Trophoblast cell (in vitro differentiated cells and primary cell): Measurements from ENCODE around the gene TRIM34.
"Not testable (repeated sequence)": the region's sequence is repeated elsewhere in the genome, so short reads cannot be mapped to it uniquely, and the experiment has no call there.

Experiments
- DNase-seq, 2 donors: peaks; one replicate each; pipeline ENCODE4 v3.0.0-alpha.2; 2016
- H2AFZ ChIP-seq: 2 replicates; pipeline ENCODE4 v1.6.1; 2013; ENCODE audit warnings: low read length, moderate library complexity, mild to moderate bottlenecking; ENCODE audit not compliant: insufficient read depth, poor library complexity
- H2AK5ac ChIP-seq: 2 replicates; pipeline ENCODE4 v1.6.1; 2013; ENCODE audit warnings: mild to moderate bottlenecking, low read length
- H2BK120ac ChIP-seq: 2 replicates; pipeline ENCODE4 v1.6.1; 2013; ENCODE audit warnings: low read length, mild to moderate bottlenecking, moderate library complexity; ENCODE audit not compliant: insufficient read depth, poor library complexity
- H2BK12ac ChIP-seq: 2 replicates; pipeline ENCODE4 v1.6.1; 2013; ENCODE audit warnings: mild to moderate bottlenecking, low read length, moderate library complexity
- H2BK5ac ChIP-seq: 2 replicates; pipeline ENCODE4 v1.6.1; 2013; ENCODE audit warnings: low read length, low read depth, moderate library complexity, mild to moderate bottlenecking; ENCODE audit not compliant: poor library complexity
- H3K14ac ChIP-seq: 2 replicates; pipeline ENCODE4 v1.6.1; 2013; ENCODE audit warnings: mild to moderate bottlenecking, low read length
- H3K18ac ChIP-seq: 2 replicates; pipeline ENCODE4 v1.6.1; 2013; ENCODE audit warnings: mild to moderate bottlenecking, low read length
- H3K23ac ChIP-seq: 2 replicates; pipeline ENCODE4 v1.6.1; 2013; ENCODE audit warnings: low read length
- H3K27ac ChIP-seq: 2 replicates; pipeline ENCODE4 v1.5.1; 2013; ENCODE audit warnings: low read depth, mild to moderate bottlenecking, inconsistent platforms, low read length, moderate library complexity
- H3K27me3 ChIP-seq: 2 replicates; pipeline ENCODE4 v1.6.1; 2013; ENCODE audit warnings: inconsistent platforms, mild to moderate bottlenecking, low read length, moderate library complexity; ENCODE audit not compliant: insufficient read depth
- H3K36me3 ChIP-seq, 2 experiments: 1 replicate in 1 of 2; 2 replicates in 1 of 2; pipeline ENCODE4 v1.6.1; 2013; ENCODE audit warnings: low read length in 2 of 2, mild to moderate bottlenecking in 2 of 2, moderate library complexity in 1 of 2; ENCODE audit not compliant: insufficient read depth in 2 of 2, control insufficient read depth in 1 of 2
- H3K4ac ChIP-seq: 2 replicates; pipeline ENCODE4 v1.6.1; 2013; ENCODE audit warnings: low read depth, mild to moderate bottlenecking, low read length, moderate library complexity
- H3K4me1 ChIP-seq, 2 experiments: 1 replicate in 1 of 2; 2 replicates in 1 of 2; pipeline ENCODE4 v1.6.1; 2013; ENCODE audit warnings: low read length in 2 of 2, mild to moderate bottlenecking in 2 of 2, moderate library complexity in 1 of 2; ENCODE audit not compliant: insufficient read depth in 2 of 2, control insufficient read depth in 1 of 2
- H3K4me2 ChIP-seq: 2 replicates; pipeline ENCODE4 v1.6.1; 2013; ENCODE audit warnings: inconsistent platforms, mild to moderate bottlenecking, low read length, moderate library complexity
- H3K4me3 ChIP-seq: 2 replicates; pipeline ENCODE4 v1.5.1; 2013; ENCODE audit warnings: mild to moderate bottlenecking, low read depth, low read length, inconsistent platforms
- H3K79me1 ChIP-seq: one replicate; pipeline ENCODE4 v1.6.1; 2013; ENCODE audit warnings: low read length
- H3K79me2 ChIP-seq: 2 replicates; pipeline ENCODE4 v1.6.1; 2013; ENCODE audit warnings: low read length, mild to moderate bottlenecking; ENCODE audit not compliant: control insufficient read depth, insufficient read depth, poor library complexity
- H3K9ac ChIP-seq: 2 replicates; pipeline ENCODE4 v1.6.1; 2013; ENCODE audit warnings: mild to moderate bottlenecking, low read length
- H3K9me3 ChIP-seq: 2 replicates; pipeline ENCODE4 v1.6.1; 2013; ENCODE audit warnings: low read depth, mild to moderate bottlenecking, control low read depth, inconsistent platforms, low read length; ENCODE audit not compliant: insufficient read depth
- H4K12ac ChIP-seq: 2 replicates; pipeline ENCODE4 v1.6.1; 2013; ENCODE audit warnings: low read depth, mild to moderate bottlenecking, low read length, moderate library complexity
- H4K8ac ChIP-seq: 2 replicates; pipeline ENCODE4 v1.6.1; 2013; ENCODE audit warnings: low read depth, mild to moderate bottlenecking, low read length, moderate library complexity
- H4K91ac ChIP-seq: one replicate; pipeline ENCODE4 v1.6.1; 2013; ENCODE audit warnings: low read depth, mild to moderate bottlenecking, low read length, moderate library complexity
- WGBS: extraction: QIAGEN DNeasy Blood & Tissue Kit; methylation state at CpG from one replicate; pipeline ENCODE4 v1.1.7; 2013; ENCODE audit warnings: missing lambda C conversion rate; ENCODE audit not compliant: insufficient read length, insufficient coverage; ENCODE audit errors: extremely low coverage; 5-methylcytosine and 5-hydroxymethylcytosine counted together

The TRIM34 gene

GRCh38 chr11:5690736-5691135 is 65.9 kb downstream of the TRIM34 start:
- no peak overlapping the region for H3K27ac ChIP-seq
- peak overlapping the region; percentile 18 for H3K18ac ChIP-seq
- no peaks in the 10 kb centered on the region for H3K79me2 ChIP-seq
- H2BK120ac ChIP-seq, result peak overlapping the region; percentile 98
- H3K14ac ChIP-seq, result peak overlapping the region; percentile 67
- H3K36me3 ChIP-seq, result no peaks in the 10 kb centered on the region
- H4K12ac ChIP-seq, result peak overlapping the region; percentile 44
- H3K79me1 ChIP-seq, result peaks cover 13% of the 10 kb centered on the region
- H3K23ac ChIP-seq, result no peak overlapping the region
- no peak overlapping the region for H3K4me3 ChIP-seq
- H3K4me2 ChIP-seq, result no peak overlapping the region
- H3K9ac ChIP-seq, result no peak overlapping the region
- H4K91ac ChIP-seq, result peak overlapping the region; percentile 66
- no peaks in the 10 kb centered on the region for H3K9me3 ChIP-seq
- H3K4ac ChIP-seq, result no peak overlapping the region
- no CpG with 5 or more reads among the region's 5 CpGs for WGBS
- H2AK5ac ChIP-seq, result no peak overlapping the region
- peak overlapping the region; percentile 61 for H2BK5ac ChIP-seq
- H2AFZ ChIP-seq, result peak overlapping the region; percentile 35
- no peak overlapping the region for H4K8ac ChIP-seq
- no peaks in the 10 kb centered on the region for H3K4me1 ChIP-seq
- DNase-seq, result peak in 1 of 2 donors; percentile 16
- H2BK12ac ChIP-seq, result peak overlapping the region; percentile 89
- no peaks in the 10 kb centered on the region for H3K27me3 ChIP-seq

GRCh38 chr11:5691238-5691963 is 66.6 kb downstream of the TRIM34 start:
- Histone ChIP-seq H3K18ac (peak overlapping the region; percentile 18), H3K79me1 (peaks cover 11% of the 10 kb centered on the region), H4K91ac (peak overlapping the region; percentile 66), H2BK12ac (peak overlapping the region; percentile 89), H2BK120ac (peak overlapping the region; percentile 98), H3K14ac (peak overlapping the region; percentile 67)
- not testable (repeated sequence) for H3K4me1 ChIP-seq, H3K9ac ChIP-seq, H4K12ac ChIP-seq, H3K27me3 ChIP-seq, H3K9me3 ChIP-seq, H2BK5ac ChIP-seq, H3K27ac ChIP-seq, H3K79me2 ChIP-seq, H4K8ac ChIP-seq, H3K4ac ChIP-seq, H3K4me2 ChIP-seq, H3K36me3 ChIP-seq, H3K23ac ChIP-seq, H2AK5ac ChIP-seq, H3K4me3 ChIP-seq, H2AFZ ChIP-seq, DNase-seq
- WGBS, result no CpG with 5 or more reads among the region's 12 CpGs

GRCh38 chr11:5691964-5692361 is 67.2 kb downstream of the TRIM34 start:
- Histone ChIP-seq H2BK5ac (no peak overlapping the region), H3K23ac (no peak overlapping the region), H3K9me3 (no peaks in the 10 kb centered on the region), H4K8ac (no peak overlapping the region), H4K12ac (no peak overlapping the region), H3K4me2 (no peak overlapping the region), H2AK5ac (no peak overlapping the region), H3K4me1 (peaks cover 0 to 4% of the 10 kb centered on the region in 2 experiments), H4K91ac (no peak overlapping the region), H2BK120ac (no peak overlapping the region), H2AFZ (no peak overlapping the region), H3K4ac (no peak overlapping the region), H3K14ac (no peak overlapping the region), H3K18ac (no peak overlapping the region), H3K27ac (no peak overlapping the region), H3K27me3 (no peaks in the 10 kb centered on the region), H3K36me3 (no peaks in the 10 kb centered on the region), H3K79me2 (no peaks in the 10 kb centered on the region), H3K79me1 (peaks cover 11% of the 10 kb centered on the region), H2BK12ac (no peak overlapping the region), H3K9ac (no peak overlapping the region), H3K4me3 (no peak overlapping the region)
- 100% methylated on average over 1 of the region's 3 CpGs for WGBS
- DNase-seq, result no peak
